Upper lobe of left lung (tissue), 6 donors: ENCODE measurements around the gene HAUS6. TPM values are rescaled to one million over a fixed set of nuclear protein-coding genes. Genes with fewer than 3 reads are reported as not detected.

ENCODE experiments used
- ATAC-seq, 2 donors: fragments of 200-7000 bp; cut with Tn5 transposase; one replicate each; pipeline ENCODE4 v1.9.1; 2022; ENCODE audit warnings: mild to moderate bottlenecking in 2 of 2, moderate library complexity in 2 of 2; ENCODE audit not compliant: low FRiP score in 2 of 2
- DNase-seq, 2 donors: peaks; one replicate each; pipeline ENCODE4 v3.0.0-alpha.2; 2019 to 2020
- H3K27ac ChIP-seq, 4 donors: fragments of 200-600 bp; sonication (generic); one replicate each; pipeline ENCODE4 v1.5.1; 2016 to 2019
- H3K27me3 ChIP-seq, 4 donors: fragments of 200-600 bp; sonication (generic); one replicate each; pipeline ENCODE4 v1.5.1; 2017 to 2019
- H3K36me3 ChIP-seq, 4 donors: fragments of 200-600 bp; sonication (generic); one replicate each; pipeline ENCODE4 v1.5.1; 2016 to 2019
- H3K4me1 ChIP-seq, 4 donors: fragments of 200-600 bp; sonication (generic); one replicate each; pipeline ENCODE4 v1.5.1; 2018 to 2019
- H3K4me3 ChIP-seq, 4 donors: fragments of 200-600 bp; sonication (generic); one replicate each; pipeline ENCODE4 v1.5.1; 2017 to 2019; ENCODE audit warnings: mild to moderate bottlenecking in 2 of 4, moderate library complexity in 1 of 4
- H3K9me3 ChIP-seq, 4 donors: fragments of 200-600 bp; sonication (generic); one replicate each; pipeline ENCODE4 v1.5.1; 2018 to 2019
- CTCF ChIP-seq, 6 experiments: fragments of 450-650 bp in 4 of 6; fragments of 200-600 bp in 2 of 6; sonication (generic) in 2 of 6; IDR thresholded peaks; one replicate each; pipeline ENCODE4 v1.5.1; 2016 to 2019; ENCODE audit warnings: antibody characterized with exemption in 6 of 6
- EP300 ChIP-seq, 4 donors: sonication (generic); formaldehyde crosslinking; IDR thresholded peaks; one replicate each; pipeline ENCODE4 v1.5.1; 2017; ENCODE audit warnings: antibody characterized with exemption in 4 of 4, control low read depth in 2 of 4
- POLR2A ChIP-seq, 4 donors: fragments of 450-650 bp; IDR thresholded peaks; one replicate each; pipeline ENCODE4 v1.5.1; 2016 to 2017; ENCODE audit warnings: antibody characterized with exemption in 4 of 4, mild to moderate bottlenecking in 2 of 4
- POLR2AphosphoS5 ChIP-seq, 2 donors: sonication (generic); formaldehyde crosslinking; IDR thresholded peaks; one replicate each; pipeline ENCODE4 v1.5.1; 2017; ENCODE audit warnings: antibody characterized with exemption in 2 of 2
- WGBS, 2 donors: methylation state at CpG; one replicate each; pipeline ENCODE4 v1.1.5; 2017 to 2018; 5-methylcytosine and 5-hydroxymethylcytosine counted together
- total RNA-seq, 6 donors: library from RNA; depleted of rRNA in 4 of 6; stranded (reverse); fragments of >200 nt in 4 of 6; gene quantifications; one replicate each; pipeline versions ENCODE4 v1.1.0 to v1.2.1, GENCODE V29; 2016 to 2021
- donor health status: DM: no; HTN: no; CAD: no; lungs with moderate emphysema.
- donor health status: DM: no; HTN: yes; CAD: no; lungs with severe emphysema.

The HAUS6 gene
- total RNA-seq, 6 donors from 2014 or later = 3.3 to 11.8 (median 6.6) TPM

GRCh38 chr9:19124430-19124793 is 21.7 kb upstream of the HAUS6 start:
- TF ChIP-seq POLR2A (IDR thresholded peaks at IDR 0.05) (no peak), POLR2AphosphoS5 (IDR thresholded peaks at IDR 0.05) (no peak), EP300 (IDR thresholded peaks at IDR 0.05) (no peak), CTCF (IDR thresholded peaks at IDR 0.05) (no peak)
- DNase-seq (no peak), ATAC-seq (no peak)
- peak overlapping the region; percentile 7 to 99 (median 53) for H3K27ac ChIP-seq
- no peaks in the 10 kb centered on the region for H3K27me3 ChIP-seq
- H3K36me3 ChIP-seq = peaks cover 29 to 61% (median 33%) of the 10 kb centered on the region in 4 donors
- H3K4me1 ChIP-seq = peaks cover 18 to 46% (median 33%) of the 10 kb centered on the region in 4 donors
- no peaks in the 10 kb centered on the region for H3K9me3 ChIP-seq
- H3K4me3 ChIP-seq = peak overlapping the region; percentile 14 to 82 (median 78)

GRCh38 chr9:19122490-19123042 is 19.9 kb upstream of the HAUS6 start:
- Histone ChIP-seq H3K36me3 (peaks cover 44 to 80% (median 49%) of the 10 kb centered on the region in 4 donors), H3K27ac (no peak overlapping the region), H3K4me3 (no peak overlapping the region), H3K27me3 (no peaks in the 10 kb centered on the region), H3K9me3 (no peaks in the 10 kb centered on the region), H3K4me1 (peaks cover 18 to 30% (median 29%) of the 10 kb centered on the region in 4 donors)
- DNase-seq = no peak
- 96 to 100% methylated on average over 1 to 3 of the region's 3 CpGs for WGBS, 2 donors
- no peak for TF ChIP-seq POLR2A (IDR thresholded peaks at IDR 0.05)
- no peak for TF ChIP-seq POLR2AphosphoS5 (IDR thresholded peaks at IDR 0.05)
- TF ChIP-seq EP300 (IDR thresholded peaks at IDR 0.05) = no peak
- TF ChIP-seq CTCF (IDR thresholded peaks at IDR 0.05) = no peak
- no peak for ATAC-seq

- WGBS, 2 donors = 97% methylated on average over 6 of the region's 6 CpGs
- no peaks in the 10 kb centered on the region for H3K27me3 ChIP-seq
- TF ChIP-seq CTCF (IDR thresholded peaks at IDR 0.05) (no peak), POLR2AphosphoS5 (IDR thresholded peaks at IDR 0.05) (no peak), POLR2A (IDR thresholded peaks at IDR 0.05) (no peak), EP300 (IDR thresholded peaks at IDR 0.05) (no peak)
- ATAC-seq = no peak
- H3K27ac ChIP-seq = no peak overlapping the region
- peaks cover 57 to 94% (median 66%) of the 10 kb centered on the region in 4 donors for H3K36me3 ChIP-seq
- no peak for DNase-seq
- peaks cover 18 to 29% (median 29%) of the 10 kb centered on the region in 4 donors for H3K4me1 ChIP-seq
- no peaks in the 10 kb centered on the region for H3K9me3 ChIP-seq
- H3K4me3 ChIP-seq = no peak overlapping the region
These were observed 18.2 kb upstream of the HAUS6 start for GRCh38 chr9:19120877-19121276.

- DNase-seq (no peak), ATAC-seq (no peak)
- TF ChIP-seq EP300 (IDR thresholded peaks at IDR 0.05) (no peak), CTCF (IDR thresholded peaks at IDR 0.05) (no peak), POLR2AphosphoS5 (IDR thresholded peaks at IDR 0.05) (no peak), POLR2A (IDR thresholded peaks at IDR 0.05) (no peak)
- WGBS, 2 donors = 92 to 93% methylated on average over 7 of the region's 7 CpGs
- H3K27ac ChIP-seq = no peak overlapping the region
- H3K4me1 ChIP-seq = peaks cover 15 to 25% (median 21%) of the 10 kb centered on the region in 4 donors
- H3K4me3 ChIP-seq = no peak overlapping the region
- peaks cover 60 to 94% (median 72%) of the 10 kb centered on the region in 4 donors for H3K36me3 ChIP-seq
- H3K27me3 ChIP-seq = no peaks in the 10 kb centered on the region
- no peaks in the 10 kb centered on the region for H3K9me3 ChIP-seq
These were observed 17.2 kb upstream of the HAUS6 start for GRCh38 chr9:19119801-19120440.
